ENCODE data around the gene ERGIC3. TPM values are rescaled to one million over a fixed set of nuclear protein-coding genes. Genes with fewer than 3 reads are reported as not detected.
"Not testable (repeated sequence)": the region's sequence is repeated elsewhere in the genome, so short reads cannot be mapped to it uniquely, and the experiment has no call there.

The ERGIC3 gene
- polyA plus RNA-seq, 3 donors, result 144 to 189 (median 163) TPM

- 68 to 69% (median 69%) methylated on average over 3 of the region's 3 CpGs for WGBS, 3 donors
Observed at GRCh38 chr20:35515949-35516645, 25.8 kb upstream of the ERGIC3 start.

GRCh38 chr20:35517125-35517524 is 24.8 kb upstream of the ERGIC3 start:
- H3K27ac ChIP-seq (ENCODE audit: low read depth, low read length), result no peak overlapping the region
- 33 to 92% (median 80%) methylated on average over 1 of the region's 1 CpG for WGBS, 3 donors

More at GRCh38 chr20:35515949-35516645, 25.8 kb upstream of the ERGIC3 start:
- H3K27ac ChIP-seq (ENCODE audit: low read depth, low read length), result no peak overlapping the region

GRCh38 chr20:35517767-35518166 is 24.1 kb upstream of the ERGIC3 start:
- WGBS, 3 donors, result 94 to 95% (median 95%) methylated on average over 5 of the region's 5 CpGs
- not testable (repeated sequence) for H3K27ac ChIP-seq (ENCODE audit: low read depth, low read length)

- 83 to 93% (median 87%) methylated on average over 9 of the region's 9 CpGs for WGBS, 3 donors
- no peak overlapping the region for H3K27ac ChIP-seq (ENCODE audit: low read depth, low read length)
Observed at GRCh38 chr20:35518955-35519354, 22.9 kb upstream of the ERGIC3 start.

GRCh38 chr20:35523298-35523888 is 18.5 kb upstream of the ERGIC3 start:
- 72 to 75% (median 75%) methylated on average over 6 of the region's 6 CpGs for WGBS, 3 donors
- no peak overlapping the region for H3K27ac ChIP-seq (ENCODE audit: low read depth, low read length)

GRCh38 chr20:35525639-35526038 is 16.2 kb upstream of the ERGIC3 start:
- 94 to 100% (median 100%) methylated on average over 1 of the region's 1 CpG for WGBS, 3 donors
- H3K27ac ChIP-seq (ENCODE audit: low read depth, low read length), result no peak overlapping the region

- H3K27ac ChIP-seq (ENCODE audit: low read depth, low read length), result no peak overlapping the region
- 79 to 83% (median 81%) methylated on average over 10 to 12 of the region's 12 CpGs for WGBS, 3 donors
Observed at GRCh38 chr20:35527122-35527769, 14.6 kb upstream of the ERGIC3 start.

GRCh38 chr20:35529552-35529951 is 12.3 kb upstream of the ERGIC3 start, which contains the start of gene C20orf173:
C20orf173 (minus strand) TSS chr20:35529652; CDS start chr20:35529373, 279 bp downstream.
- 94 to 97% (median 95%) methylated on average over 2 of the region's 2 CpGs for WGBS, 3 donors
- H3K27ac ChIP-seq (ENCODE audit: low read depth, low read length), result no peak within 1 kb of the TSS

- no peak overlapping the region for H3K27ac ChIP-seq (ENCODE audit: low read depth, low read length)
- 44 to 62% (median 60%) methylated on average over 11 of the region's 11 CpGs for WGBS, 3 donors
Observed at GRCh38 chr20:35539756-35540212, 2.1 kb upstream of the ERGIC3 start.

GRCh38 chr20:35541118-35541782 is 628 bp upstream of the ERGIC3 start:
- 20 to 36% (median 32%) methylated on average over 13 of the region's 13 CpGs for WGBS, 3 donors
- H3K27ac ChIP-seq (ENCODE audit: low read depth, low read length), result no peak overlapping the region

GRCh38 chr20:35542990-35543389 is 1.1 kb downstream of the ERGIC3 start:
- H3K27ac ChIP-seq (ENCODE audit: low read depth, low read length), result no peak overlapping the region
- 88 to 98% (median 92%) methylated on average over 1 of the region's 1 CpG for WGBS, 3 donors

GRCh38 chr20:35544436-35544835 is 2.6 kb downstream of the ERGIC3 start:
- WGBS, 3 donors, result 91 to 97% (median 92%) methylated on average over 15 to 16 of the region's 16 CpGs
- no peak overlapping the region for H3K27ac ChIP-seq (ENCODE audit: low read depth, low read length)

- 95 to 96% (median 96%) methylated on average over 7 of the region's 7 CpGs for WGBS, 3 donors
Observed at GRCh38 chr20:35544941-35545340, 3.1 kb downstream of the ERGIC3 start.

GRCh38 chr20:35546127-35546526 is 4.2 kb downstream of the ERGIC3 start:
- WGBS, 3 donors, result 73 to 90% (median 85%) methylated on average over 1 of the region's 1 CpG
- no peak overlapping the region for H3K27ac ChIP-seq (ENCODE audit: low read depth, low read length)

More at GRCh38 chr20:35544941-35545340, 3.1 kb downstream of the ERGIC3 start:
- H3K27ac ChIP-seq (ENCODE audit: low read depth, low read length), result not testable (repeated sequence)

- 83 to 90% (median 84%) methylated on average over 8 to 9 of the region's 9 CpGs for WGBS, 3 donors
- H3K27ac ChIP-seq (ENCODE audit: low read depth, low read length), result no peak overlapping the region
Observed at GRCh38 chr20:35547329-35547728, 5.5 kb downstream of the ERGIC3 start.

GRCh38 chr20:35551503-35551902 is 9.6 kb downstream of the ERGIC3 start:
- WGBS, 3 donors, result 70 to 80% (median 76%) methylated on average over 4 of the region's 4 CpGs
- no peak overlapping the region for H3K27ac ChIP-seq (ENCODE audit: low read depth, low read length)

- no peak overlapping the region for H3K27ac ChIP-seq (ENCODE audit: low read depth, low read length)
- WGBS, 3 donors, result 82 to 95% (median 89%) methylated on average over 3 of the region's 3 CpGs
Observed at GRCh38 chr20:35552914-35553313, 11.0 kb downstream of the ERGIC3 start.

GRCh38 chr20:35555461-35555860 is 13.6 kb downstream of the ERGIC3 start:
- not testable (repeated sequence) for H3K27ac ChIP-seq (ENCODE audit: low read depth, low read length)
- WGBS, 3 donors, result 74 to 89% (median 79%) methylated on average over 4 of the region's 4 CpGs
